PC-3 (cell line): ENCODE results near the gene KIF5A. TPM values are rescaled to one million over a fixed set of nuclear protein-coding genes. Genes with fewer than 3 reads are reported as not detected.
A peak's percentile ranks its signal among the peaks of the same experiment; 100 is the strongest.

Experiments used
- ATAC-seq: fragments of 200-7000 bp; cut with Tn5 transposase; 2 replicates; pipeline ENCODE4 v1.9.1; 2020; ENCODE audit warnings: mild to moderate bottlenecking, moderate library complexity
- BruUV-seq: library from RNA; stranded (reverse); fragments of 400-500 nt; replicated peaks from 2 replicates; lab custom pipeline; 2021; lab: Mats Ljungman, UMichigan
- CTCF ChIA-PET: fragments of 300-600 bp; sonication (Branson Sonifier 250); formaldehyde crosslinking; loops from one replicate; lab custom pipeline; 2022; ENCODE audit warnings: antibody characterized with exemption; lab: Charles Lee
- POLR2A ChIA-PET: fragments of 300-600 bp; sonication (Branson Sonifier 250); formaldehyde crosslinking; loops from one replicate; lab custom pipeline; 2022; ENCODE audit warnings: antibody characterized with exemption; ENCODE audit not compliant: unreplicated experiment; lab: Charles Lee
- DNase-seq: peaks from one replicate; pipeline ENCODE4 v3.0.0-alpha.2; 2015
- H2AFZ ChIP-seq: fragments of 300-600 bp; sonication (generic); 2 replicates; pipeline ENCODE4 v1.6.0; 2016; ENCODE audit warnings: antibody characterized with exemption, low read length
- H3F3A ChIP-seq: fragments of 300-600 bp; sonication (generic); one replicate; pipeline ENCODE4 v1.6.0; 2017; ENCODE audit warnings: antibody characterized with exemption, low read length, control low read depth, mild to moderate bottlenecking; ENCODE audit not compliant: unreplicated experiment
- H3K27ac ChIP-seq: fragments of 300-600 bp; sonication (generic); 2 replicates; pipeline ENCODE4 v1.5.1; 2016; ENCODE audit warnings: mild to moderate bottlenecking, low read length
- H3K27me3 ChIP-seq: fragments of 300-600 bp; sonication (generic); 2 replicates; pipeline ENCODE4 v1.6.1; 2016; ENCODE audit warnings: low read length, mixed read lengths
- H3K36me3 ChIP-seq: fragments of 300-600 bp; sonication (generic); 2 replicates; pipeline ENCODE4 v1.6.1; 2016; ENCODE audit warnings: low read depth, mixed run types, low read length, mixed read lengths
- H3K4me1 ChIP-seq: fragments of 300-600 bp; sonication (generic); 2 replicates; pipeline ENCODE4 v1.5.1; 2016; ENCODE audit warnings: low read length; ENCODE audit not compliant: insufficient read depth
- H3K4me2 ChIP-seq: fragments of 300-600 bp; sonication (generic); 2 replicates; pipeline ENCODE4 v1.6.0; 2016; ENCODE audit warnings: low read length
- H3K4me3 ChIP-seq: fragments of 300-600 bp; sonication (generic); 2 replicates; pipeline ENCODE4 v1.5.1; 2016; ENCODE audit warnings: mild to moderate bottlenecking, low read length, mixed read lengths
- H3K79me2 ChIP-seq: fragments of 300-600 bp; sonication (generic); 2 replicates; pipeline ENCODE4 v1.6.1; 2017; ENCODE audit warnings: low read length, mixed read lengths
- H3K9ac ChIP-seq: fragments of 300-600 bp; sonication (generic); 2 replicates; pipeline ENCODE4 v1.6.0; 2016; ENCODE audit warnings: mild to moderate bottlenecking, low read length
- H3K9me2 ChIP-seq: fragments of 300-600 bp; sonication (generic); replicated peaks from 2 replicates; pipeline ENCODE4 v1.6.1; 2016; ENCODE audit warnings: mixed run types, low read length, mixed read lengths
- H3K9me3 ChIP-seq: fragments of 300-600 bp; sonication (generic); 2 replicates; pipeline ENCODE4 v1.6.1; 2016; ENCODE audit warnings: low read length, mixed read lengths
- H4K20me1 ChIP-seq: fragments of 300-600 bp; sonication (generic); 2 replicates; pipeline ENCODE4 v1.6.1; 2016; ENCODE audit warnings: low read length, mixed read lengths
- CTCF ChIP-seq: fragments of 300-600 bp; sonication (generic); conservative IDR thresholded peaks from 2 replicates; pipeline ENCODE4 v1.5.1; 2017; ENCODE audit warnings: antibody characterized with exemption, low read depth, mild to moderate bottlenecking, low read length
- EZH2 ChIP-seq: fragments of 300-600 bp; sonication (generic); IDR thresholded peaks from one replicate; pipeline ENCODE4 v1.6.1; 2017; ENCODE audit warnings: antibody characterized with exemption, mild to moderate bottlenecking, low read length; ENCODE audit not compliant: unreplicated experiment
- EZH2phosphoT487 ChIP-seq: fragments of 300-600 bp; sonication (generic); IDR thresholded peaks from 2 replicates; pipeline ENCODE4 v1.6.1; 2018; ENCODE audit warnings: mild to moderate bottlenecking, antibody characterized with exemption, low read length, borderline replicate concordance
- intact Hi-C: fragments of 100-400 bp; cut with micrococcal nuclease; formaldehyde crosslinking; loops from 2 replicates; pipeline ENCODE4 v1.9.0; 2023
- total RNA-seq: library from RNA; depleted of rRNA; stranded (reverse); fragments of >200 nt; gene quantifications from 2 replicates; pipeline ENCODE4 v1.2.3, GENCODE V29; 2014

Gene KIF5A
- total RNA-seq, 1 experiment from 2014 or later, result not detected

- H2AFZ ChIP-seq, result peak overlapping the region; percentile 88
- CTCF ChIA-PET, result interaction anchor here (0.6 kb wide), 1 partner anchor 12 kb away, joined by 5 read pairs; no protein-coding TSS in a partner anchor
- H3K9ac ChIP-seq, result peak overlapping the region; percentile 82
- peaks cover 10% of the 10 kb centered on the region; the same call in 1 of the 2 replicates for H3K36me3 ChIP-seq
- no TSS peak for BruUV-seq
- no peak for DNase-seq
- intact Hi-C loops, result no loop called here
- H3K4me3 ChIP-seq, result peak overlapping the region; percentile 98
- H3K4me1 ChIP-seq, result peaks cover 21% of the 10 kb centered on the region
- H3K79me2 ChIP-seq, result peaks cover 33% of the 10 kb centered on the region
- no peak overlapping the region for H3K27ac ChIP-seq
- peaks cover 10% of the 10 kb centered on the region; the same call in 1 of the 2 replicates for H4K20me1 ChIP-seq
- no peaks in the 10 kb centered on the region for H3F3A ChIP-seq
- ATAC-seq, result no peak
- POLR2A ChIA-PET, result no interaction called here
- H3K9me3 ChIP-seq, result no peaks in the 10 kb centered on the region
- peak overlapping the region; percentile 94 for H3K4me2 ChIP-seq
- TF ChIP-seq EZH2, result no peak
- no peak for TF ChIP-seq CTCF
- TF ChIP-seq EZH2phosphoT487, result no peak
- no peaks in the 10 kb centered on the region for H3K9me2 ChIP-seq
- no peaks in the 10 kb centered on the region for H3K27me3 ChIP-seq
Observed at GRCh38 chr12:57591782-57592325, 42.0 kb downstream of the KIF5A start.

GRCh38 chr12:57592551-57593165 lies 42.8 kb downstream of the KIF5A start:
- no peak overlapping the region for H2AFZ ChIP-seq
- POLR2A ChIA-PET, result no interaction called here
- peaks cover 33% of the 10 kb centered on the region for H3K79me2 ChIP-seq
- no peaks in the 10 kb centered on the region for H3K9me2 ChIP-seq
- no peak overlapping the region for H3K27ac ChIP-seq
- no peak overlapping the region for H3K9ac ChIP-seq
- intact Hi-C loops, result no loop called here
- CTCF ChIA-PET, result interaction anchor here (0.6 to 0.8 kb wide), 3 partner anchors 11 to 45 kb away, joined by 3 to 5 read pairs (median 5); no protein-coding TSS in a partner anchor
- BruUV-seq, result no TSS peak
- H3K27me3 ChIP-seq, result no peaks in the 10 kb centered on the region
- H4K20me1 ChIP-seq, result peaks cover 10% of the 10 kb centered on the region; the same call in 1 of the 2 replicates
- DNase-seq (peak; percentile 73), ATAC-seq (no peak)
- no peak for TF ChIP-seq EZH2phosphoT487
- no peak for TF ChIP-seq EZH2
- TF ChIP-seq CTCF, result no peak
- H3K9me3 ChIP-seq, result no peaks in the 10 kb centered on the region
- peak overlapping the region; percentile 94 for H3K4me2 ChIP-seq
- H3F3A ChIP-seq, result no peaks in the 10 kb centered on the region
- peaks cover 21% of the 10 kb centered on the region for H3K4me1 ChIP-seq
- H3K36me3 ChIP-seq, result peaks cover 18% of the 10 kb centered on the region; the same call in 1 of the 2 replicates
- H3K4me3 ChIP-seq, result peak overlapping the region; percentile 98
